GM23338 (cell line): ENCODE data around the gene BCL2L12. TPM values are rescaled to one million over a fixed set of nuclear protein-coding genes. Genes with fewer than 3 reads are reported as not detected.

Source experiments
- ATAC-seq: fragments of 200-7000 bp; cut with Tn5 transposase; 3 replicates; pipeline ENCODE4 v1.9.1; 2020
- DNase-seq: peaks from one replicate; pipeline ENCODE4 v3.0.0-alpha.2; 2015; ENCODE audit warnings: low spot score
- H2AFZ ChIP-seq: fragments of 200-600 bp; sonication (generic); 2 replicates; pipeline ENCODE4 v1.8.0; 2016; ENCODE audit warnings: antibody characterized with exemption, mild to moderate bottlenecking, moderate library complexity
- H3F3A ChIP-seq: fragments of 200-600 bp; sonication (generic); replicated peaks from 2 replicates; pipeline ENCODE4 v1.8.0; 2017; ENCODE audit warnings: antibody characterized with exemption, mixed run types, low read depth
- H3K27ac ChIP-seq: fragments of 200-600 bp; sonication (generic); 2 replicates; pipeline ENCODE4 v1.6.1; 2016; ENCODE audit warnings: low read depth
- H3K27me3 ChIP-seq: fragments of 200-600 bp; sonication (generic); 2 replicates; pipeline ENCODE4 v1.8.0; 2016; ENCODE audit warnings: mild to moderate bottlenecking, mixed run types, moderate library complexity; ENCODE audit not compliant: insufficient read depth
- H3K36me3 ChIP-seq: fragments of 200-600 bp; sonication (generic); 2 replicates; pipeline ENCODE4 v1.8.0; 2016; ENCODE audit warnings: mild to moderate bottlenecking; ENCODE audit not compliant: insufficient read depth
- H3K4me1 ChIP-seq: fragments of 200-600 bp; sonication (generic); 2 replicates; pipeline ENCODE4 v1.8.0; 2016; ENCODE audit warnings: mild to moderate bottlenecking, moderate library complexity; ENCODE audit not compliant: insufficient read depth
- H3K4me2 ChIP-seq: fragments of 200-600 bp; sonication (generic); 2 replicates; pipeline ENCODE4 v1.7.1; 2017; ENCODE audit warnings: mixed run types
- H3K4me3 ChIP-seq: fragments of 200-600 bp; sonication (generic); 2 replicates; pipeline ENCODE4 v1.6.1; 2016; ENCODE audit warnings: mixed run types
- H3K79me2 ChIP-seq: fragments of 200-600 bp; sonication (generic); replicated peaks from 2 replicates; pipeline ENCODE4 v1.8.0; 2017; ENCODE audit warnings: mild to moderate bottlenecking; ENCODE audit not compliant: insufficient read depth
- H3K9me2 ChIP-seq: fragments of 200-600 bp; sonication (generic); 2 replicates; pipeline ENCODE4 v1.8.0; 2017; ENCODE audit not compliant: insufficient read depth
- H4K20me1 ChIP-seq: fragments of 200-600 bp; sonication (generic); replicated peaks from 2 replicates; pipeline ENCODE4 v1.8.0; 2017; ENCODE audit warnings: mild to moderate bottlenecking; ENCODE audit not compliant: insufficient read depth
- H3K27ac Mint-ChIP-seq: 2 replicates; pipeline ENCODE4 v1.8.0; 2020; ENCODE audit warnings: inconsistent platforms, mild to moderate bottlenecking, moderate library complexity, mixed read lengths
- H3K27me3 Mint-ChIP-seq: 3 replicates; pipeline ENCODE4 v1.8.0; 2022; ENCODE audit warnings: low read depth, mild to moderate bottlenecking, moderate library complexity, mixed read lengths, inconsistent platforms; ENCODE audit not compliant: insufficient read depth, poor library complexity
- H3K36me3 Mint-ChIP-seq: 3 replicates; pipeline ENCODE4 v1.8.0; 2021; ENCODE audit warnings: low read depth, mild to moderate bottlenecking, inconsistent platforms, moderate library complexity, mixed read lengths
- H3K4me1 Mint-ChIP-seq: 3 replicates; pipeline ENCODE4 v1.8.0; 2020; ENCODE audit warnings: mild to moderate bottlenecking, inconsistent platforms, mixed read lengths
- H3K4me3 Mint-ChIP-seq: 3 replicates; pipeline ENCODE4 v1.8.0; 2021; ENCODE audit warnings: moderate library complexity, mild to moderate bottlenecking, inconsistent platforms, mixed read lengths
- H3K9me3 Mint-ChIP-seq: 3 replicates; pipeline ENCODE4 v1.8.0; 2020; ENCODE audit warnings: moderate library complexity, mild to moderate bottlenecking, inconsistent platforms, mixed read lengths
- CREB1 ChIP-seq: fragments of 250-450 bp; sonication (Bioruptor Pico); IDR thresholded peaks from 2 replicates; pipeline ENCODE4 v1.5.0; 2020; ENCODE audit warnings: low read depth, mild to moderate bottlenecking, moderate library complexity
- ETS1 ChIP-seq: IDR thresholded peaks from 2 replicates; pipeline ENCODE4 v1.6.1; 2016; ENCODE audit warnings: antibody characterized with exemption
- EZH2 ChIP-seq: fragments of 200-600 bp; sonication (generic); IDR thresholded peaks from one replicate; pipeline ENCODE4 v1.8.0; 2017; ENCODE audit warnings: antibody characterized with exemption, mild to moderate bottlenecking, low read depth; ENCODE audit not compliant: unreplicated experiment
- EZH2phosphoT487 ChIP-seq: fragments of 200-600 bp; sonication (generic); IDR thresholded peaks from one replicate; pipeline ENCODE4 v1.8.1; 2018; ENCODE audit warnings: antibody characterized with exemption; ENCODE audit not compliant: unreplicated experiment
- NANOG ChIP-seq: IDR thresholded peaks from 2 replicates; pipeline ENCODE4 v1.6.1; 2016; ENCODE audit warnings: antibody characterized with exemption, borderline replicate concordance
- POLR2AphosphoS5 ChIP-seq: IDR thresholded peaks from 2 replicates; pipeline ENCODE4 v1.6.1; 2016; ENCODE audit warnings: antibody characterized with exemption, low read depth
- STAT1 ChIP-seq: IDR thresholded peaks from one replicate; pipeline ENCODE4 v1.6.1; 2016; ENCODE audit warnings: antibody characterized with exemption; ENCODE audit not compliant: unreplicated experiment
- ZNF114 ChIP-seq: fragments of 250-450 bp; sonication (Bioruptor Pico); IDR thresholded peaks from 2 replicates; pipeline ENCODE4 v1.5.0; 2020; ENCODE audit warnings: mild to moderate bottlenecking, moderate library complexity
- ZNF331 ChIP-seq: fragments of 250-450 bp; sonication (Bioruptor Pico); IDR thresholded peaks from 2 replicates; pipeline ENCODE4 v1.5.0; 2020; ENCODE audit warnings: low read depth, mild to moderate bottlenecking, moderate library complexity
- polyA plus RNA-seq: library from polyadenylated mRNA; unstranded; fragments of >200 nt; fragmentation: Nextera tagmentation; extraction: Ambion mirVana; gene quantifications from 2 replicates; pipeline ENCODE4 v1.2.1, GENCODE V29; 2016
- total RNA-seq: library from RNA; depleted of rRNA; stranded (reverse); fragments of >200 nt; shearing (Covaris generic); gene quantifications from 2 replicates; pipeline ENCODE4 v1.2.3, GENCODE V29; 2014
- TF ChIP-seq, protein P1 (sequence below), 2 experiments: fragments of 200-600 bp in 1 of 2; sonication (generic) in 1 of 2; conservative IDR thresholded peaks; 2 replicates each; pipeline versions ENCODE4 v1.5.1 to v1.6.1; 2016 to 2017; ENCODE audit warnings: antibody characterized with exemption in 2 of 2, low read depth in 2 of 2, mild to moderate bottlenecking in 2 of 2, moderate library complexity in 1 of 2
- TF ChIP-seq, protein P2 (sequence below): IDR thresholded peaks from one replicate; pipeline ENCODE4 v1.6.1; 2018; ENCODE audit warnings: antibody characterized with exemption; ENCODE audit not compliant: unreplicated experiment

BCL2L12 gene
- total and polyA plus RNA-seq, 2 experiments from 2014 or later = 61.3 to 102 TPM

DNA sequence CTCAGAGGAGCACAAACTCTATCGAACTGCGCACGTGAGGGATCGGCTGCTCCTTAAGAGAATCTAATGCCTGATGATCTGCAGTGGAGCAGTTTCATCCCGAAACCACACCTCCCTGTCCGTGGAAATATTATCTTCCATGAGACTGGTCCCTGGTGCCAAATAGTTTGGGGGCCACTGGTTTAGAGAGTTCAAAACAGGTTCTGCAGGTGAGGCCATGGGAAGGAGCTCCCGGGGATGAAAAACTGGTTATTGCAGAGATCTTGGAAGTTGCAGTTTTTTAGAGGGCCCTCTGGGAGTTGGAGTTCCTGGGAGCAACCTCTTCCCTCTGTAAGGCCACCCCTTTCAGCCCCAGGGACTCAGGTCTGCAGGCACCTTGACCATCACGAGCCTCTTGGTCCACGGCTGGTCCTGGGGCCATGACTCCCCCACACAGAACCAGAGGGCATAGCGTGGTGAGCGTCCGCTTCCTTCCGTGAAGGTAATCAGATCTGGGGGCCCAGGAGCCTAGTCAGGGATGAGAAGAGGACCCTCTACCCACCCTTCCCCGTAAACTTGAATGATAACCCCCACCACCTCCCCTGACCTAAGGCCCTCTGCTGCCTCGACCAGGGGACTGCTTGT, 5.3 kb upstream of the BCL2L12 start (continued):
- TF ChIP-seq ZNF114 (CRISPR knock-in tag) (no peak), ETS1 (no peak), STAT1 (no peak), POLR2AphosphoS5 (no peak), ZNF331 (CRISPR knock-in tag) (no peak), CREB1 (no peak), EZH2phosphoT487 (no peak)
- TF ChIP-seq, protein P1, sequence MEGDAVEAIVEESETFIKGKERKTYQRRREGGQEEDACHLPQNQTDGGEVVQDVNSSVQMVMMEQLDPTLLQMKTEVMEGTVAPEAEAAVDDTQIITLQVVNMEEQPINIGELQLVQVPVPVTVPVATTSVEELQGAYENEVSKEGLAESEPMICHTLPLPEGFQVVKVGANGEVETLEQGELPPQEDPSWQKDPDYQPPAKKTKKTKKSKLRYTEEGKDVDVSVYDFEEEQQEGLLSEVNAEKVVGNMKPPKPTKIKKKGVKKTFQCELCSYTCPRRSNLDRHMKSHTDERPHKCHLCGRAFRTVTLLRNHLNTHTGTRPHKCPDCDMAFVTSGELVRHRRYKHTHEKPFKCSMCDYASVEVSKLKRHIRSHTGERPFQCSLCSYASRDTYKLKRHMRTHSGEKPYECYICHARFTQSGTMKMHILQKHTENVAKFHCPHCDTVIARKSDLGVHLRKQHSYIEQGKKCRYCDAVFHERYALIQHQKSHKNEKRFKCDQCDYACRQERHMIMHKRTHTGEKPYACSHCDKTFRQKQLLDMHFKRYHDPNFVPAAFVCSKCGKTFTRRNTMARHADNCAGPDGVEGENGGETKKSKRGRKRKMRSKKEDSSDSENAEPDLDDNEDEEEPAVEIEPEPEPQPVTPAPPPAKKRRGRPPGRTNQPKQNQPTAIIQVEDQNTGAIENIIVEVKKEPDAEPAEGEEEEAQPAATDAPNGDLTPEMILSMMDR (conservative IDR thresholded peaks at IDR 0.05; ENCODE audit: low read depth in 2 of 2) = no peak

GRCh38 chr19:49662011-49662410, 3.7 kb upstream of the BCL2L12 start:
- DNase-seq (no peak), ATAC-seq (no peak)
- Histone ChIP-seq H3K4me3 (no peak overlapping the region), H3K27me3 (no peaks in the 10 kb centered on the region), H3K4me2 (no peak overlapping the region), H3K79me2 (peaks cover 28% of the 10 kb centered on the region), H3K4me1 (peaks cover 9% of the 10 kb centered on the region), H3K27ac (no peak overlapping the region), H4K20me1 (peaks cover 18% of the 10 kb centered on the region), H3K9me2 (no peaks in the 10 kb centered on the region), H3K36me3 (peaks cover 16% of the 10 kb centered on the region), H2AFZ (no peak overlapping the region), H3F3A (peaks cover 30% of the 10 kb centered on the region)
- Mint-ChIP-seq H3K27ac (no peak overlapping the region), H3K4me3 (no peak overlapping the region), H3K9me3 (peaks cover 19% of the 10 kb centered on the region), H3K36me3 (peaks cover 61% of the 10 kb centered on the region), H3K27me3 (peaks cover 35% of the 10 kb centered on the region), H3K4me1 (peaks cover 11% of the 10 kb centered on the region; the same call in 2 of the 3 replicates)
- no peak for TF ChIP-seq STAT1
- TF ChIP-seq, protein P2, sequence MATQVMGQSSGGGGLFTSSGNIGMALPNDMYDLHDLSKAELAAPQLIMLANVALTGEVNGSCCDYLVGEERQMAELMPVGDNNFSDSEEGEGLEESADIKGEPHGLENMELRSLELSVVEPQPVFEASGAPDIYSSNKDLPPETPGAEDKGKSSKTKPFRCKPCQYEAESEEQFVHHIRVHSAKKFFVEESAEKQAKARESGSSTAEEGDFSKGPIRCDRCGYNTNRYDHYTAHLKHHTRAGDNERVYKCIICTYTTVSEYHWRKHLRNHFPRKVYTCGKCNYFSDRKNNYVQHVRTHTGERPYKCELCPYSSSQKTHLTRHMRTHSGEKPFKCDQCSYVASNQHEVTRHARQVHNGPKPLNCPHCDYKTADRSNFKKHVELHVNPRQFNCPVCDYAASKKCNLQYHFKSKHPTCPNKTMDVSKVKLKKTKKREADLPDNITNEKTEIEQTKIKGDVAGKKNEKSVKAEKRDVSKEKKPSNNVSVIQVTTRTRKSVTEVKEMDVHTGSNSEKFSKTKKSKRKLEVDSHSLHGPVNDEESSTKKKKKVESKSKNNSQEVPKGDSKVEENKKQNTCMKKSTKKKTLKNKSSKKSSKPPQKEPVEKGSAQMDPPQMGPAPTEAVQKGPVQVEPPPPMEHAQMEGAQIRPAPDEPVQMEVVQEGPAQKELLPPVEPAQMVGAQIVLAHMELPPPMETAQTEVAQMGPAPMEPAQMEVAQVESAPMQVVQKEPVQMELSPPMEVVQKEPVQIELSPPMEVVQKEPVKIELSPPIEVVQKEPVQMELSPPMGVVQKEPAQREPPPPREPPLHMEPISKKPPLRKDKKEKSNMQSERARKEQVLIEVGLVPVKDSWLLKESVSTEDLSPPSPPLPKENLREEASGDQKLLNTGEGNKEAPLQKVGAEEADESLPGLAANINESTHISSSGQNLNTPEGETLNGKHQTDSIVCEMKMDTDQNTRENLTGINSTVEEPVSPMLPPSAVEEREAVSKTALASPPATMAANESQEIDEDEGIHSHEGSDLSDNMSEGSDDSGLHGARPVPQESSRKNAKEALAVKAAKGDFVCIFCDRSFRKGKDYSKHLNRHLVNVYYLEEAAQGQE = no peak
- no peak for TF ChIP-seq EZH2
- TF ChIP-seq, protein P1 (conservative IDR thresholded peaks at IDR 0.05; ENCODE audit: low read depth in 2 of 2) = no peak
- TF ChIP-seq ETS1 = no peak
- no peak for TF ChIP-seq NANOG
- TF ChIP-seq POLR2AphosphoS5 = no peak
